HG03439 (cell line): ENCODE results near the gene CCND1.

Experiments
- ATAC-seq: cut with Tn5 transposase; IDR thresholded peaks from one replicate; pipeline ENCODE4 v1.9.1; 2021; ENCODE audit warnings: mild to moderate bottlenecking, moderate library complexity; ENCODE audit not compliant: unreplicated experiment

Gene CCND1

DNA sequence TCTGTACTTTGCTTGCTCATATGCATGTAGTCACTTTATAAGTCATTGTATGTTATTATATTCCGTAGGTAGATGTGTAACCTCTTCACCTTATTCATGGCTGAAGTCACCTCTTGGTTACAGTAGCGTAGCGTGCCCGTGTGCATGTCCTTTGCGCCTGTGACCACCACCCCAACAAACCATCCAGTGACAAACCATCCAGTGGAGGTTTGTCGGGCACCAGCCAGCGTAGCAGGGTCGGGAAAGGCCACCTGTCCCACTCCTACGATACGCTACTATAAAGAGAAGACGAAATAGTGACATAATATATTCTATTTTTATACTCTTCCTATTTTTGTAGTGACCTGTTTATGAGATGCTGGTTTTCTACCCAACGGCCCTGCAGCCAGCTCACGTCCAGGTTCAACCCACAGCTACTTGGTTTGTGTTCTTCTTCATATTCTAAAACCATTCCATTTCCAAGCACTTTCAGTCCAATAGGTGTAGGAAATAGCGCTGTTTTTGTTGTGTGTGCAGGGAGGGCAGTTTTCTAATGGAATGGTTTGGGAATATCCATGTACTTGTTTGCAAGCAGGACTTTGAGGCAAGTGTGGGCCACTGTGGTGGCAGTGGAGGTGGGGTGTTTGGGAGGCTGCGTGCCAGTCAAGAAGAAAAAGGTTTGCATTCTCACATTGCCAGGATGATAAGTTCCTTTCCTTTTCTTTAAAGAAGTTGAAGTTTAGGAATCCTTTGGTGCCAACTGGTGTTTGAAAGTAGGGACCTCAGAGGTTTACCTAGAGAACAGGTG, 11.1 kb downstream of the CCND1 start:
- no peak for ATAC-seq

GRCh38 chr11:69652999-69653398, 12.0 kb downstream of the CCND1 start:
- ATAC-seq, result no peak

DNA sequence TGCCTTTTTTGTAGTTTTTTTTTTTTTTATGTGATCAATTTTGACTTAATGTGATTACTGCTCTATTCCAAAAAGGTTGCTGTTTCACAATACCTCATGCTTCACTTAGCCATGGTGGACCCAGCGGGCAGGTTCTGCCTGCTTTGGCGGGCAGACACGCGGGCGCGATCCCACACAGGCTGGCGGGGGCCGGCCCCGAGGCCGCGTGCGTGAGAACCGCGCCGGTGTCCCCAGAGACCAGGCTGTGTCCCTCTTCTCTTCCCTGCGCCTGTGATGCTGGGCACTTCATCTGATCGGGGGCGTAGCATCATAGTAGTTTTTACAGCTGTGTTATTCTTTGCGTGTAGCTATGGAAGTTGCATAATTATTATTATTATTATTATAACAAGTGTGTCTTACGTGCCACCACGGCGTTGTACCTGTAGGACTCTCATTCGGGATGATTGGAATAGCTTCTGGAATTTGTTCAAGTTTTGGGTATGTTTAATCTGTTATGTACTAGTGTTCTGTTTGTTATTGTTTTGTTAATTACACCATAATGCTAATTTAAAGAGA, 12.5 kb downstream of the CCND1 start:
- no peak for ATAC-seq

- ATAC-seq, result no peak
Observed at GRCh38 chr11:69654001-69654659, 13.2 kb downstream of the CCND1 start.

DNA sequence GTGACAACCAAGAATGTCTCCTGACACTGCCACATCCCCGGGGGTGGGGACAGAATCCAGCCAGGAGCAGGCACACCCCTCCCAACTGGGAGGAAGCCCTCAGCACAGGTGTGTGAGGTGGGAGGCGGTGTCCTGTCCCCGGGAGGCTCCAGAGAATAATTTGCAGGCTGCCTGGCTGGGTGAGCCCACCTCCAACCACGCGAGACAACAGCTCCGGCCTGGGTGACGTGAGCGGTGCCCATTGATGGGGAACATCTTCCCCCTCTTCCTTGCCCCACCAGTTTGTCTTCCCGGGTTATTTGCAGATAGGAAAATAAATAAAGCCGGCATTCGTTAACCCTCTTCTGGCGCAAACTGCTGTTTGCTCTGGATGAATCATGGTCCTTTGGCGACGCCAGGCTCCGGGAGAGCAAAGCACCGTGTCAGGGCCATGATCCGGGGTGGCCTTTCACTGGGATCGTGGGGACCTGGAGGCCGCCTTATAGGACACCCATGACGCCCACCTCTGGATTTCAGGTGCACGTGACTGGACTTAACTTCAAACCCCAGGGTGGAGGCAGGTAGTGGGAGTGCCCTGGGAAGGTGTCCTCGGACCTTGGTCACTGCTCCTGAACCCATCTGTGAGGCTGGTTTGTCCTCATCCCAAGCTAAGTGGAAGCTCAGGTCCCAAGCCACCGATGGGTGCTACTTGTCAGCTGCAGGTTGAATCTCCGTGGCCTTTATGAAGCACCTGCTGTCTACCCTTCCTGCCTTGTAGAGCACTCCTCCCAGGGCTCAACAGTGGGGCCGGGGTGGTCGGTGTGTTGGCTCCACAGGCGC, 13.9 kb downstream of the CCND1 start:
- ATAC-seq, result no peak

DNA sequence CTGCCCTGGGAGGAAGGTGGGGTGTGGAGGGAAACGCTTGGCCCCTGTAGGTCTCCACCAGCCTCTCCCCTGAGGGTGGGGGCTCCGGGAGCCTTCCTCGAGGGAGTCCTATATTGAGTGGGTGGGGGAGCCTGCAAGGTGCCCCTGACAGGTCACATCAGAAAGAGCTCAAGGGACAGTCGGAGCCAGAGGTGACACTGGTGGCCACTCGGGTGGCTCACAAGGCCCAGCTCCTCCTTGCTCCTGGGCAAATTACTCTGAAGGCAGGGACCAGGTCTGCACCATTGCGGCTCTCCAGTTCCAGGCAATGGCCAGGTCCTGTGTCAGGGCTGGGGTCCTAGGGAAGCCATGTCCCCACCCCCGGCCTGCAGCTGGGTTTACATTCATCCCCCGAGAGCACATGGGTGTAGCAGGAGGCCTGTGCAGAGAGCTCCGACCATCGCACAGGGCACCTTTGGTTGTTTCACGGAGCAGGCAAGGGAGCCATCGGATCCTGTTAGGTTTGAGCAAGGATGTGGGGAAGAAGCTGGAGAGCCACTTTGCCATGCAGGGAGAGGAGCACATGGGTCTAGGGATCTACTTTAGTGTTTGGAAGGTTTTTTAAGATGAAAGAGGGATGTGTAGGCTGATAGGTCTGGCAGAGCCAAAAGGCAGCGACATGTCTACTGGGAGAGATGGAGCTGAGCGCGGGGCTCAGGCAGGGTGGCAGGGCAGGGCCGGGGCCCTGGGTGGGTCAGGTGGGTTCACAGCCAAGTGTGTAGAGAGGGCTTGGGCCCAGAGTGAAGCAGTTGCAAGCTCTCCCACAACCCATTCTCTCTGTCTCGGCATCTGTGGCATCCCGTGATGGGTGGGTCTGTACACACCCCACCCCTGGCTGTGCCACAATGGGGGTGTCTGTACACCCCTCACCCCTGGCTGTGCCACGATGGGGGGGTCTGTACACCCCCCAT, 14.8 kb downstream of the CCND1 start:
- ATAC-seq, result no peak

- ATAC-seq, result no peak
Observed at GRCh38 chr11:69656536-69657455, 15.8 kb downstream of the CCND1 start.

DNA sequence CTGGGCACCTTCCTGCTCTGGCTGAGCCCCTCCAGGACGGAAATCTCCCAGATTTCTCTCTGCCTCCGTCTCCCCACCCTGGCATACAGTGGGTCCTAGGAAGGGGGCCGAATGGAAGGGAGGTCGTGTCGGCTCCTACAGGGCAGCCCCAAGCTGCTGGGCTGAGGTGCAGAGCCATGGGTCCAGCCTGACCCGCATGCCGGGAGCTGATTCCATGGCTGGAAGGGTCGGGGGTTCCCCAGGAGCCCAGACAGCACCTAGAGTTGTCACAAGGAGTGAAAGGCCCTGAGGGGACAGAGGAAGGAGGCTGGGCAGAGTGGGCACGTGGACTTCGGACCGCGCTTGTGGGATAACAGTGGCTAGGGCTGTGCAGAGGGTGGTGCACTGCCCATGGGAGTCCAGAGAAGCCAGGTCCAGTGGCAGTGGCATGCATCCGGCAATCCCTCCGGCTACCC, 16.5 kb downstream of the CCND1 start:
- ATAC-seq, result no peak

DNA sequence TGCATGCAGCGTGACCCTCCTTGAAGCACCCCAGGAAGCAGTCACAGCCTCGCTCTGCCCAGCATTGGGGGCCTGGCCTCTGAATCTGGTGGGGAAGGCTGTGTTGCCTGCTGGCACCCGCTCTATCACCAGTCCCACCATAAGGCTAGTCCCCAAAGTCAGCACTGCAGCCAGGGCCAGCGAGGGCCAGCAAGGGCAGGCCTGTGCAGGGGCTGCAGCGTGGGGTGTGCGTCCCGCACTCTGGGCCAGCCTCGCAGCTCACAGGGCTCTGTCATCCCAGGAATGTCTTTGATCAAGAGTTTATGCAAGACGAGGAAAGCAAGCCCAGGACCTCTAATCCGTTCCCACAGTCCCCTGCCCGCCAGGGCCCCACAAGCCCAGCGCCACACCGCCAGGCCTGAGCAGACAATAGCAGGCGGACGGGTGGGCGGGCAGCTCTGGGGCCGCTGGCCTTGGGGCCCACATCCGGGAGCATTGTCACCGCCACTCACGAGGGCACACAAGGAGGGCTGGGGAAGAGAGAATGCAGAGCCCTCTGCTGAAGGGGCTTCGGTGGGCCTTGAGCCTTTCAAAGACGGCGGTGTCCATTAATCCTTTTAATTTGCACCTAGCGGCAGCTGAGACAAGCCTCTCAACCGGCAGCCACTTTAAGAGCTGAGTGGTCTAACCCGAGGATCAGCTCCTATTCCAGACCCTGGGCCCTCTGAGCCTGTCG, 17.1 kb downstream of the CCND1 start:
- ATAC-seq, result no peak

DNA sequence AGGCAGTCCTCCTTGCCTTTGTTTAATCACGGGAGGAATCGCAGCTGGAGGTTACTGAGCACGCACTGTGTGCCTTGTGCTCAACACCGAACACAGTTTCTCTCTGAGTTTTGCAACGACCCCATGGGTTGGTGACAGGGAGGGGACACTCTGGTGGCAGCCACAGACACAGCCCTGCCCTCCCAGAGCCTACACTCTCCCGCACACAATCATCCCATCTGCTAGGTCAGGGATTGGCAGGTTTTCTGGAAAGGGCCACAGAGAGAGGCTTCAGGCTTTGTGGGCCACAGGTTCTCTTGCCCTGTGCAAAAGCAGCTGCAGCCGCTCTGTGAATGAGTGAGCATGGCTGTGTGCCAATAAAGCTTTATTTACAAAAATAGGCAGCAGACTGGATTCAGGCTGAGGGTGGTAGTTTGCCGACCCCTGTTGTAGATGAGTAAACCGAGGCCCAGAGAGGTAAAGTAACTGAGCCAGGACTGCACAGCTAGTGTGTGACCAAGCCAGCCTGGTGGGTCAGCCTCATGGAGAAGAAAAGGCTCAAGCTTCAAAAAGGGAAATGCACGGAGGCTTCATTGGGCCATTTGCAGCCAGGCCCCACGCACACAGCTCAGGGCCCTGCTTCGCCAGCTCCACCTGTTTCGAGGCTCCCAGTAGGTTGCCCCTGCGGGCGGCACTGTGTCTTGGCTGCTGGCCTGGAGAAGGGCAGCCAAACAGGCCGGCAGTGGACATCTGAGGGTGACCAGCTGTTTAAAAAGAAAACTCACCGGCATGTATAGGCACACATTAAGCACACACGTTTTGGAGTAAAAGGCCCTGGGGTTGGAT, 17.9 kb downstream of the CCND1 start:
- no peak for ATAC-seq

DNA sequence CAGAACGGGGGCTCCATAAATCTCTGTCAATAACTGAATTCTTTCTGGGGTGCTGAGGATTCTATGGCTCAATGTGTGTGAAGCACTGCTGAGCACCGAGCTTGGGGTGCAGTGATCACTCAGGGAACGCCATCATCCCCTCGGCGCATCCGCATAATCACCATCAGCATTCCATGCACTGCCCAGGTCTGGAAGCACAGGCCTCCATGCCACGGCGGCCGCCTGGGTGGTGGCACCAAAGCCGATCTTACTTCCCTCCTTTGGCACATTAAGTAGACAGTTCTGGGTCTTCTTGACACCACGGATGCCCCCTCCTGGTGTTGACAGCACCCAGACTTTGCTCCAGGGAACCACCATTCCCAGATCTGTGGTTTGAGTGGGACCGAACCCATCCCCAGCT, 18.6 kb downstream of the CCND1 start:
- no peak for ATAC-seq

GRCh38 chr11:69660001-69660500, 19.1 kb downstream of the CCND1 start:
- ATAC-seq, result no peak

GRCh38 chr11:69661413-69661715, 20.4 kb downstream of the CCND1 start:
- ATAC-seq, result no peak

GRCh38 chr11:69662021-69662698, 21.2 kb downstream of the CCND1 start:
- no peak for ATAC-seq

DNA sequence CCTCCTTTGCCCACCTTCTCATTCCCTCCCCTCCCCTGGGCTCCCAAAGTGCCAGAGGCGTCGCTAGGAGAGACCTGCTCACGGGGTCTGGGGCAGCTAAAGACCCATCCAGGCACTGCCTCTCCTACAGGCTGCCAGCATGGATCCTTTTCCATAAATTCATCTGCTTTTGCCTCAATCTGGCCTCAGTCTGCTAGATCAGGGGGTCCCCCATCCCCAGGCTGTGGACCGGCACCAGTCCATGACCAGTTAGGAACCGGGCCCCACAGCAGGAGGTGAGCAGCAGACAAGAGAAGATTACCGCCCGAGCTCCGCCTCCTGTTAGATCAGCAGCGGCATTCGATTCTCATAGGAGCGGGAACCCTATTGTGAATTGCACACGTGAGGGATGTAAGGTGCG, 21.9 kb downstream of the CCND1 start:
- ATAC-seq, result no peak

GRCh38 chr11:69663326-69663725, 22.4 kb downstream of the CCND1 start:
- ATAC-seq, result no peak
